Measurements from ENCODE around the gene CCDC12.

The CCDC12 gene

DNA sequence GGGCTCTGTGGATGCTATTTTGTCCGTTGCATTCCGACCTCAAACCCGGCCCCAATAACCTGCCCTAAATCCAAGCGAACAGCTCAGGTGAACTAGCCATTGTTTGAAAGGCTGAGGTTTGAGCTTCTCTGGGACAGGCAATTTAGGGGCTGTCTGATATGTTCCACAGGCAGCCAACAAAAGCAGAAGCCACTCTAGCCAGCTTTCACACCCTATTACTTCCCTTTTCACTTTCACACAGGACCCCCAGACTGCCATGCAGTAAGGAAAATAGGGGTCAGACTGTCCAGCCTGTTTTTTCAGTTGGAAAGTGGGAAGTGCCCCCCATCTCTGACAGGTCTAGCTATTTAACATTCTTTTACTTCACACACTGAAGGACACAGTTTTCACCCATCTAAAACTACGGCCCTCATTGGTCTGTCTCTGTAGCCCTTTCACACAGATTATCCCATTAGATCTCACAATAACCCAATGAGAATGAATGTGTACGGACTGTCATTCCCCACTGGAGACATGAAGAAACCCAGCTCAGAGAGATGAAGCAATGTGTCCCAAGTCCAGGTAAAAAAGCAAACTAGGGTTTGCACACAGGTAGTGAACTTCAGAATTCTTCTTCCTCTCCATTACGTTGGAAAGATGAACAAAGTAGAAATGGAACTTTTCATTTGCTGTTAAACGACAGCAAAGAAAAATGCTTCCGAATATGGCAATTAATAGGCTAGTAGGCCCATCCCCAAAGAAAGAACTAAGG lies 1.9 kb downstream of the CCDC12 start:
- TF ChIP-seq, protein P1, sequence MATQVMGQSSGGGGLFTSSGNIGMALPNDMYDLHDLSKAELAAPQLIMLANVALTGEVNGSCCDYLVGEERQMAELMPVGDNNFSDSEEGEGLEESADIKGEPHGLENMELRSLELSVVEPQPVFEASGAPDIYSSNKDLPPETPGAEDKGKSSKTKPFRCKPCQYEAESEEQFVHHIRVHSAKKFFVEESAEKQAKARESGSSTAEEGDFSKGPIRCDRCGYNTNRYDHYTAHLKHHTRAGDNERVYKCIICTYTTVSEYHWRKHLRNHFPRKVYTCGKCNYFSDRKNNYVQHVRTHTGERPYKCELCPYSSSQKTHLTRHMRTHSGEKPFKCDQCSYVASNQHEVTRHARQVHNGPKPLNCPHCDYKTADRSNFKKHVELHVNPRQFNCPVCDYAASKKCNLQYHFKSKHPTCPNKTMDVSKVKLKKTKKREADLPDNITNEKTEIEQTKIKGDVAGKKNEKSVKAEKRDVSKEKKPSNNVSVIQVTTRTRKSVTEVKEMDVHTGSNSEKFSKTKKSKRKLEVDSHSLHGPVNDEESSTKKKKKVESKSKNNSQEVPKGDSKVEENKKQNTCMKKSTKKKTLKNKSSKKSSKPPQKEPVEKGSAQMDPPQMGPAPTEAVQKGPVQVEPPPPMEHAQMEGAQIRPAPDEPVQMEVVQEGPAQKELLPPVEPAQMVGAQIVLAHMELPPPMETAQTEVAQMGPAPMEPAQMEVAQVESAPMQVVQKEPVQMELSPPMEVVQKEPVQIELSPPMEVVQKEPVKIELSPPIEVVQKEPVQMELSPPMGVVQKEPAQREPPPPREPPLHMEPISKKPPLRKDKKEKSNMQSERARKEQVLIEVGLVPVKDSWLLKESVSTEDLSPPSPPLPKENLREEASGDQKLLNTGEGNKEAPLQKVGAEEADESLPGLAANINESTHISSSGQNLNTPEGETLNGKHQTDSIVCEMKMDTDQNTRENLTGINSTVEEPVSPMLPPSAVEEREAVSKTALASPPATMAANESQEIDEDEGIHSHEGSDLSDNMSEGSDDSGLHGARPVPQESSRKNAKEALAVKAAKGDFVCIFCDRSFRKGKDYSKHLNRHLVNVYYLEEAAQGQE (IDR thresholded peaks at IDR 0.05; ENCODE audit: low read depth) = no peak
- TF ChIP-seq, protein P2, sequence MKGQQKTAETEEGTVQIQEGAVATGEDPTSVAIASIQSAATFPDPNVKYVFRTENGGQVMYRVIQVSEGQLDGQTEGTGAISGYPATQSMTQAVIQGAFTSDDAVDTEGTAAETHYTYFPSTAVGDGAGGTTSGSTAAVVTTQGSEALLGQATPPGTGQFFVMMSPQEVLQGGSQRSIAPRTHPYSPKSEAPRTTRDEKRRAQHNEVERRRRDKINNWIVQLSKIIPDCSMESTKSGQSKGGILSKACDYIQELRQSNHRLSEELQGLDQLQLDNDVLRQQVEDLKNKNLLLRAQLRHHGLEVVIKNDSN (IDR thresholded peaks at IDR 0.05) = no peak
- TF ChIP-seq TCF12 (IDR thresholded peaks at IDR 0.05; ENCODE audit: low read depth) = no peak
- no peak for TF ChIP-seq FOXM1 (IDR thresholded peaks at IDR 0.05; ENCODE audit: borderline replicate concordance, low read depth)
- TF ChIP-seq RAD21 (IDR thresholded peaks at IDR 0.05; ENCODE audit: low read depth) = no peak
- TF ChIP-seq CEBPB (IDR thresholded peaks at IDR 0.05) = no peak
- TF ChIP-seq TEAD4 (IDR thresholded peaks at IDR 0.05) = no peak
- TF ChIP-seq, protein P3, sequence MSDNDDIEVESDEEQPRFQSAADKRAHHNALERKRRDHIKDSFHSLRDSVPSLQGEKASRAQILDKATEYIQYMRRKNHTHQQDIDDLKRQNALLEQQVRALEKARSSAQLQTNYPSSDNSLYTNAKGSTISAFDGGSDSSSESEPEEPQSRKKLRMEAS (IDR thresholded peaks at IDR 0.05) = no peak
- no peak for TF ChIP-seq EP300 (IDR thresholded peaks at IDR 0.05; ENCODE audit: borderline replicate concordance)
- TF ChIP-seq NFIC (IDR thresholded peaks at IDR 0.05) = no peak
- TF ChIP-seq CREB1 (IDR thresholded peaks at IDR 0.05; ENCODE audit: low read depth) = no peak
- TF ChIP-seq TAF1 (IDR thresholded peaks at IDR 0.05; ENCODE audit: low read depth) = no peak
- no peak for TF ChIP-seq YY1 (IDR thresholded peaks at IDR 0.05; ENCODE audit: low read depth)
- no peak for TF ChIP-seq EGR1 (IDR thresholded peaks at IDR 0.05)
- no peak for TF ChIP-seq ZBTB7A (IDR thresholded peaks at IDR 0.05; ENCODE audit: low read depth)

GRCh38 chr3:46972396-46972795 lies 4.1 kb downstream of the CCDC12 start:
- TF ChIP-seq YY1 (IDR thresholded peaks at IDR 0.05; ENCODE audit: low read depth) (no peak), EP300 (IDR thresholded peaks at IDR 0.05; ENCODE audit: borderline replicate concordance) (no peak)
- TF ChIP-seq, protein P3 (IDR thresholded peaks at IDR 0.05) = no peak

DNA sequence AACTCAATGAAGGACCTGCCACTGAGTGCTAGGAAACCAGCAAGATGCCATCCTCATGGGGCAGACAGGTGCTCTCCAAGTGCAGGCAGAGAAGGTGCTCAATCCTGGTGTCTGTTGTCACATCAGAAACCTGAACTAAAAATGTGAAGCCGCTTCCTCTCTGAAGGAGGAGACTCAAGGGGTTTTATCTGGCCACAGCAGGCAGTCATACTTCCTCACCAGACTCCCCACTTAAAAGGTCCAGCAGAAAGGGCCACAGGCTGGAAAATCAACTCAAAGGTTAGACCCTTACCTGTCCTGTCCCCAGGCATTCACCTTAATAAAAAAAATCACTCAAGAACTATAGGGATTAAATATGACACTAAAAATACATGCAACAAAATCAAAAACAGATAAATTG lies 4.8 kb downstream of the CCDC12 start:
- TF ChIP-seq, protein P3 (IDR thresholded peaks at IDR 0.05) = no peak
- TF ChIP-seq FOXM1 (IDR thresholded peaks at IDR 0.05; ENCODE audit: borderline replicate concordance, low read depth) (no peak), ZBTB7A (IDR thresholded peaks at IDR 0.05; ENCODE audit: low read depth) (no peak), TAF1 (IDR thresholded peaks at IDR 0.05; ENCODE audit: low read depth) (no peak), TEAD4 (IDR thresholded peaks at IDR 0.05) (no peak), RAD21 (IDR thresholded peaks at IDR 0.05; ENCODE audit: low read depth) (no peak), TCF12 (IDR thresholded peaks at IDR 0.05; ENCODE audit: low read depth) (no peak), EP300 (IDR thresholded peaks at IDR 0.05; ENCODE audit: borderline replicate concordance) (no peak), CREB1 (IDR thresholded peaks at IDR 0.05; ENCODE audit: low read depth) (no peak), CEBPB (IDR thresholded peaks at IDR 0.05) (no peak)
- TF ChIP-seq, protein P2 (IDR thresholded peaks at IDR 0.05) = no peak
- TF ChIP-seq, protein P1 (IDR thresholded peaks at IDR 0.05; ENCODE audit: low read depth) = no peak

- TF ChIP-seq TCF12 (IDR thresholded peaks at IDR 0.05; ENCODE audit: low read depth) (no peak), ZBTB7A (IDR thresholded peaks at IDR 0.05; ENCODE audit: low read depth) (no peak), EGR1 (IDR thresholded peaks at IDR 0.05) (no peak), TAF1 (IDR thresholded peaks at IDR 0.05; ENCODE audit: low read depth) (no peak), YY1 (IDR thresholded peaks at IDR 0.05; ENCODE audit: low read depth) (no peak), CEBPB (IDR thresholded peaks at IDR 0.05) (no peak), FOXM1 (IDR thresholded peaks at IDR 0.05; ENCODE audit: borderline replicate concordance, low read depth) (no peak)
- TF ChIP-seq, protein P2 (IDR thresholded peaks at IDR 0.05) = no peak
These were observed 5.4 kb downstream of the CCDC12 start for GRCh38 chr3:46971151-46971550.

GRCh38 chr3:46970391-46971091 lies 6.0 kb downstream of the CCDC12 start:
- TF ChIP-seq EP300 (IDR thresholded peaks at IDR 0.05; ENCODE audit: borderline replicate concordance) = no peak
- TF ChIP-seq, protein P1 (IDR thresholded peaks at IDR 0.05; ENCODE audit: low read depth) = no peak
- no peak for TF ChIP-seq TCF12 (IDR thresholded peaks at IDR 0.05; ENCODE audit: low read depth)
- TF ChIP-seq, protein P3 (IDR thresholded peaks at IDR 0.05) = no peak
- no peak for TF ChIP-seq NFIC (IDR thresholded peaks at IDR 0.05)
- no peak for TF ChIP-seq CREB1 (IDR thresholded peaks at IDR 0.05; ENCODE audit: low read depth)
- TF ChIP-seq EGR1 (IDR thresholded peaks at IDR 0.05) = no peak
- no peak for TF ChIP-seq ZBTB7A (IDR thresholded peaks at IDR 0.05; ENCODE audit: low read depth)
- TF ChIP-seq RAD21 (IDR thresholded peaks at IDR 0.05; ENCODE audit: low read depth) = no peak
